Neural cell (in vitro differentiated cells): ENCODE measurements around the gene AMIGO2. TPM values are rescaled to one million over a fixed set of nuclear protein-coding genes. Genes with fewer than 3 reads are reported as not detected.

Source experiments
- polyA plus RNA-seq: library from polyadenylated mRNA; depleted of rRNA; stranded (reverse); fragments of >200 nt; gene quantifications from 2 replicates; pipeline ENCODE4 v1.2.3, GENCODE V29; 2014

Gene AMIGO2
- polyA plus RNA-seq, 1 donor from 2014 or later = 3.1 TPM

Other genes with a start within 250 kb of the AMIGO2 start
- gene PCED1B, start 338 bp downstream of the AMIGO2 start, polyA plus RNA-seq = not detected in 2 replicates